BLaER1 (cell line): ENCODE measurements around the gene KMT5C.

Experiments used
- H3K27ac ChIP-seq: shearing (Covaris generic); formaldehyde crosslinking; 2 replicates; pipeline ENCODE4 v1.8.1; 2022
- H3K27me3 ChIP-seq: shearing (Covaris generic); formaldehyde crosslinking; 2 replicates; pipeline ENCODE4 v1.8.1; 2022
- H3K36me3 ChIP-seq: shearing (Covaris generic); formaldehyde crosslinking; 2 replicates; pipeline ENCODE4 v1.8.1; 2022
- H3K4me1 ChIP-seq: shearing (Covaris generic); formaldehyde crosslinking; 2 replicates; pipeline ENCODE4 v1.8.1; 2022
- H3K4me2 ChIP-seq: shearing (Covaris generic); formaldehyde crosslinking; 2 replicates; pipeline ENCODE4 v1.8.1; 2022
- H3K4me3 ChIP-seq: shearing (Covaris generic); formaldehyde crosslinking; 2 replicates; pipeline ENCODE4 v1.8.1; 2022
- H3K9ac ChIP-seq: shearing (Covaris generic); formaldehyde crosslinking; 2 replicates; pipeline ENCODE4 v1.8.1; 2022
- H3K9me3 ChIP-seq: shearing (Covaris generic); formaldehyde crosslinking; 2 replicates; pipeline ENCODE4 v1.8.1; 2022
- H4K20me1 ChIP-seq: shearing (Covaris generic); formaldehyde crosslinking; 2 replicates; pipeline ENCODE4 v1.8.1; 2022
- Cebpa-rat ChIP-seq: shearing (Covaris generic); IDR thresholded peaks from 2 replicates; pipeline ENCODE4 v1.8.1; 2022

Gene KMT5C

DNA sequence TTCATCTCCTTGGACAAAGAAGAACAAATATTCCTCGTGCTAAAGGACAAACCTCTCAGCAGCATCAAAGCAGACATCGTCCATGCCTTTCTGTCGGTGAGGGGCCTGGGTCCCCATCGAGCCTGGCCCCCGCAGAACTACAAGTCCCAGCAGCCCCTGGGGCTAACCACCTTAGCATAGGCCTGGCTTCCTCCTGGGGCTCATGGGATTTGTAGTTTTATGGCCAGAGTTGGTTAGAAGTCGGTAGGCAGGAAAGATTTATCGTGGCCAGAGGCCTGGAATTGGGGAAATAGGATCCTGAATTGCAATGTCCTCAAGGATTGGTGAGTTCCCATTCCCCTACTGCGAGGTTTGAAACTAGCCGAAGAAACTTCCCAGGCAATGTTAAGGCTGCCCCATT, 34.2 kb upstream of the KMT5C start:
- no peak overlapping the region for H3K27ac ChIP-seq

DNA sequence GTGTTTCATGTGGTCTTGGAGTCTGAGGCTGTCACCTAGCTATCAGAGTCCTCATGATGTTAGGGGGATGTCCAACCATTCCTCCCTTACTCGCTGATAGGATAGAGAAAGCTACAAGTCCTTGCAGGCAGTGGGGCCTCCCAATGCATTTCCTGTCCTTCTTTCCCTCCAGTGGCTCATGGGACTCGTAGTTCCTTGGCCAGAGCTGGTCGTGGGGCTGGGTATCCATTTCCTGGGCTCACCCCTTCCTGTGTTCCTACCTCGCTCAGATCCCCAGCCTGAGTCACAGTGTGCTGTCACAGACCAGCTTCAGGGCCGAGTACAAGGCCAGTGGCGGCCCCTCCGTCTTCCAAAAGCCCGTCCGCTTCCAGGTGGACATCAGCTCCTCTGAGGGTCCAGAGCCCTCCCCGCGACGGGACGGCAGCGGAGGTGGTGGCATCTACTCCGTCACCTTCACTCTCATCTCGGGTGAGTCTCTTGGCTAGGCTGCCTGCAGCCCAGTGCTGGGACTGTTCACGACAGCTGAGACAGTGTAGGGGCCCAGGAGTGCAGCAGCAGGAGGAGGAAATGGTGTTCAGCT, 33.6 kb upstream of the KMT5C start:
- no peaks in the 10 kb centered on the region for H3K27me3 ChIP-seq
- TF ChIP-seq Cebpa-rat: no peak
- no peak overlapping the region for H3K4me3 ChIP-seq
- H3K27ac ChIP-seq: no peak overlapping the region
- H3K4me2 ChIP-seq: no peak overlapping the region
- no peaks in the 10 kb centered on the region for H4K20me1 ChIP-seq
- peaks cover 41% of the 10 kb centered on the region for H3K4me1 ChIP-seq
- no peak overlapping the region for H3K9ac ChIP-seq
- no peaks in the 10 kb centered on the region for H3K9me3 ChIP-seq
- peaks cover 65% of the 10 kb centered on the region for H3K36me3 ChIP-seq

More for the DNA sequence above, 34.2 kb upstream of the KMT5C start:
- Histone ChIP-seq H3K4me2 (no peak overlapping the region), H3K9ac (no peak overlapping the region), H3K36me3 (peaks cover 65% of the 10 kb centered on the region), H3K9me3 (no peaks in the 10 kb centered on the region), H4K20me1 (no peaks in the 10 kb centered on the region), H3K4me1 (peaks cover 39% of the 10 kb centered on the region), H3K27me3 (no peaks in the 10 kb centered on the region), H3K4me3 (no peak overlapping the region)
- no peak for TF ChIP-seq Cebpa-rat

DNA sequence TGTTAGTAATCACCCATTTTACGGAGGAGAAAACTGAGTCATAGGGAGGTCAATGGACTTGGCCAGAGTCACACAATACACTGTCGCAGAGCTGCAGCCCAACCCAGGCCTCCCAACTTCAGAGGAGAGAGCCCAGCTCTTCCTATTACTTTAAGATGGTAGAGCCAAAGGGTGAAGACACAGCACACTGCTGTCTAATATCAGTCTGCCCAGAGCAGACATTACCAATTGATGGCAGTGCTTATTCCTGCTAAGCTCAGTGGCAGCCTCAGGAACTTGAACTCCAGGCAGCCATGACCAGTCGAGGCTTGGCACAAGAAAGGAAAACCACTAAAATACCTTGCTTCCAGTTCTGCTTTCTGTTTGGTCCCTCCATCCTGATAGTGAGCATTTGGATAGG, 33.0 kb upstream of the KMT5C start:
- Histone ChIP-seq H3K27me3 (no peaks in the 10 kb centered on the region), H3K9ac (no peak overlapping the region), H3K4me3 (no peak overlapping the region), H3K4me2 (no peak overlapping the region), H3K27ac (no peak overlapping the region), H4K20me1 (no peaks in the 10 kb centered on the region), H3K36me3 (peaks cover 70% of the 10 kb centered on the region), H3K9me3 (no peaks in the 10 kb centered on the region), H3K4me1 (peaks cover 35% of the 10 kb centered on the region)
- TF ChIP-seq Cebpa-rat: no peak

DNA sequence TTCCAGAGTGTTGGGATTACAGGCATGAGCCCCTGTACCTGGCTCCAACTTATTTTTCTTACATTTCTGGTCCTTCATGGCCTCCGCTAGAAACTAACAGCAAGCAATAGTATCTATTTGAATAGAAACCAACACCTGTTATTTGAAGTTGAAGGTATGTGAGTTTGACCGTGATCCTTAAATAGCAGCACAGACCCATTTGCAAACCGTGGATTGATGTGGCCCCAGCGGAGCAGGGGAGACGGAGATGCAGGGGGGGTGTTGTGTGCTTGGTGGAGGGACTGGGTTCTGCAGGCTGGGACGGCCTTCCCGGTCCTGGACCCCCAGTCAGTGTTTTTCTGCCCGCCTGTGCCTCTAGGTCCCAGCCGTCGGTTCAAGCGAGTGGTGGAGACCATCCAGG, 31.4 kb upstream of the KMT5C start:
- Histone ChIP-seq H3K4me1 (peaks cover 25% of the 10 kb centered on the region), H3K4me2 (no peak overlapping the region), H3K27ac (no peak overlapping the region), H3K36me3 (peaks cover 70% of the 10 kb centered on the region), H3K9ac (no peak overlapping the region), H4K20me1 (no peaks in the 10 kb centered on the region), H3K9me3 (no peaks in the 10 kb centered on the region), H3K27me3 (no peaks in the 10 kb centered on the region), H3K4me3 (no peak overlapping the region)
- no peak for TF ChIP-seq Cebpa-rat

DNA sequence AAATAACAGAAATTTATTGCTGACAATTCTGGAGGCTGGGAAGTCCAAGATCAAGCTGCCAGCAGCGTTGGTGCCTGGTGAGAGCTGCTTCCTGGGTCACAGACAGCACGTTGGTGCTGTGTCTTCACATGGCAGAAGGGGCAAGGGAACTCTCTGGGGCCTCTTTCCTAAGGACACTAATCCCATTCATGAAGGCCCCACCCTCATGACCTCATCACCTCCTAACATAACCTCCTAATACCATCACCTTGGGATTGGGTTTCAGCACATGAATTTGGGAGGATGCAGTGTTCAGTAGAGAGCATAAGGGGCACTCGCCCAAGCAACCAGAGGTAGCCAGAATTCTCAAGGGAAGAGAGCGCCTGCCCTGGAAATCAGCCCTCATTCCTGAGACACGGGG, 30.2 kb upstream of the KMT5C start:
- Histone ChIP-seq H3K36me3 (peaks cover 59% of the 10 kb centered on the region), H3K4me1 (peaks cover 25% of the 10 kb centered on the region), H3K27me3 (no peaks in the 10 kb centered on the region), H3K27ac (no peak overlapping the region), H3K4me3 (no peak overlapping the region), H3K4me2 (peak overlapping the region; percentile 27), H3K9me3 (no peaks in the 10 kb centered on the region), H3K9ac (no peak overlapping the region), H4K20me1 (no peaks in the 10 kb centered on the region)
- TF ChIP-seq Cebpa-rat: no peak

DNA sequence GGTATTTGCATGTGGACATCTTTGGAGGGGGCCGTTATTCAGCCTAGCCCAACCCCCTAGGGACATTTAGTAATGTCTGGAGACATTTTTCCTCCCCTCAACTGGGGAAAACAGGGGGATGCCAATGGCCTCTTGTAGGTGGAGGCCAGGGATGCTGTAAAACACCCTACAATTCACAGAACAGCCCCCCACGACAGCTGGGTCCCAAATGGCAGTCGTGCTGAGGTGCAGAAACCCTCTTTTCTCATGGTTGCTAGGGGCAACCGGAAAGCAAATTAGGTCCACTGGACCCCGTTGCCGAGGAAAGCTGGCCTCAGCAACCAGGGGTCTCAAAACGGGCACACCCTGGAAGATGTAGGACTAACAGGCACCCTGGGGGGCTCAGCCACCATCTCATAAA, 29.2 kb upstream of the KMT5C start:
- Histone ChIP-seq H3K4me1 (peaks cover 21% of the 10 kb centered on the region), H3K27ac (no peak overlapping the region), H3K36me3 (peaks cover 50% of the 10 kb centered on the region), H3K9ac (no peak overlapping the region), H3K27me3 (no peaks in the 10 kb centered on the region), H3K4me3 (no peak overlapping the region), H3K9me3 (no peaks in the 10 kb centered on the region), H4K20me1 (no peaks in the 10 kb centered on the region), H3K4me2 (peak overlapping the region; percentile 27)
- no peak for TF ChIP-seq Cebpa-rat

DNA sequence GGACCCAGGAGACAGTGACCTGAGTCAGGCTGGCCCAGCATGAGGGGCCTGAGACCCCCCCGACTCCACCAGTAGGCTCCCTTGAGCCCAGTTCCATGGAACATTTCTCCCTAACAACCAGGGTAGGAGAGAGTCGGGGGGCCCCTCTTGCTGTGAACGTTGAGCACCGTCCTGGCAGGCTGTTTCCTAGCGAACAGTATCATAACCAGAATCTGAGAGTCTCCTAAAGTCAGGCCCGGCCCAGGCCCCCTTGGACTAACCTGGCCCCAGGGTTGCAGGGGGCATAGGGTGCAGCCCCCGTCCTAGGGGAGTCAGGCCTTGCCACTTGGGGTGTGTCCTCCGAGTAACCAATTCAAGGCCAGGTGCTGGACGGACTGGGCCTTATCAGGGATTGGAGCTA, 28.3 kb upstream of the KMT5C start:
- Histone ChIP-seq H3K4me1 (peaks cover 15% of the 10 kb centered on the region), H3K9ac (no peak overlapping the region), H3K9me3 (no peaks in the 10 kb centered on the region), H3K4me2 (no peak overlapping the region), H4K20me1 (no peaks in the 10 kb centered on the region), H3K36me3 (peaks cover 42% of the 10 kb centered on the region), H3K27ac (no peak overlapping the region), H3K4me3 (no peak overlapping the region), H3K27me3 (no peaks in the 10 kb centered on the region)
- TF ChIP-seq Cebpa-rat: no peak

DNA sequence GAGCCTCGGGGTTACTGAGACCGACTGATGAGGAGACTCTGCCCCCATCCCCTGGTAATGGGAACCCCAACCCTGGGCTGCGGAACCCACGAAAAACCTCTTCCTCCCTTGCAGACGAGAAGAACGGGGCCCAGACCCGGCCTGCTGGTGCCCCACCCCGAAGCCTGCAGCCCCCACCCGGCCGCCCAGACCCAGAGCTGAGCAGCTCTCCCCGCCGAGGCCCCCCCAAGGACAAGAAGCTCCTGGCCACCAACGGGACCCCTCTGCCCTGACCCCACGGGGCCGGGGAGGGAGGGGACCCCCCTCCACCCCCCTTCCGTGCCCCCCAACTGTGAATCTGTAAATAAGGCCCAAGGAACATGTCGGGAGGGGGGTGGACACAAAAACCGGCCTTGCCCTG, 27.9 kb upstream of the KMT5C start:
- H3K9me3 ChIP-seq: no peaks in the 10 kb centered on the region
- H3K4me3 ChIP-seq: no peak overlapping the region
- no peaks in the 10 kb centered on the region for H4K20me1 ChIP-seq
- peaks cover 15% of the 10 kb centered on the region for H3K4me1 ChIP-seq
- H3K4me2 ChIP-seq: no peak overlapping the region
- H3K9ac ChIP-seq: no peak overlapping the region
- no peak overlapping the region for H3K27ac ChIP-seq
- no peak for TF ChIP-seq Cebpa-rat
- H3K36me3 ChIP-seq: peaks cover 38% of the 10 kb centered on the region
- no peaks in the 10 kb centered on the region for H3K27me3 ChIP-seq

DNA sequence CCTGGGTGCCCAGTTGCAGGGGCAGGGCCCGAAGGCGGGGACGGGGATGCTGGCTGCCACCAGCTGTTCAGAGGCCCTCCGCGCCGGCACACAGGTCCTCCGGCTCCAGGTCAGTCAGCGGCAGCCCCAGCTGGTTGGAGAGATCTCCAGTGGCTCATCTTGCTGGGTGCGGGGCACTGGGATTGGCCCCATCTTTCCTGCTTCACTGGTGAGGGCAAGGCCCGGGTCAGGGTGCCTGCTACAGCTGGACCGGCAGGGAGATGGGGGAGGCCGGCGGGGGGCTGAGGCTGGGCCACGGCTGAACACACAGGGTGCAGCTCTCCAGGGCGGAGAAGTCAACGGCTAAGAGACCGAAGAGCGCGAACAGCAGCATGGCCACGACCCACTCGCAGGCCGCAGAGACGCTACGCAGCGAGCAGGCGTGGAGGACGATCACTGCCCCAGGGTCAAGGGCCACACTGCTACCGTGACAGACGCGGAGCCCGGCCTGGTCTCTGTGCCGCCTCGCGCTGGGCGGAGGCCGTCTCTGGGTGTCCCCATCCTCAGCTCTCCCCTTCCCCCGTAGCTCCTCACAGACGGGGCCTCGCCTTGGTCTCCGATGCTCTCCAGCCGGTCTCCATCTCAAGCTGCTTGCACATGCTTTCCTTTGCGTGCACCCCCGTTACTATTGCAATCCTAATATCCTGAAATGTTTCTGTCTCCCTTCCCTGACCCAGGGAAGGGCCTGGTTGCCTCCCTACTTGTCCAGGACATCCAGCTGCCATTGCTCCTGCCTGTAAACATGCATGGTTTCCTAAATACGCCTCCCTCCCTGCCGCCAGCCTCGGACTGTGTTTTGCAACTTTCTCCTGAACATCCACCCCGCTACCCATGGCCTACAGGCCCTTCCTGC, 26.8 kb upstream of the KMT5C start:
- no peak overlapping the region for H3K4me3 ChIP-seq
- H3K27ac ChIP-seq: no peak overlapping the region
- TF ChIP-seq Cebpa-rat: no peak
- no peak overlapping the region for H3K4me2 ChIP-seq
- H3K9ac ChIP-seq: no peak overlapping the region
- peaks cover 15% of the 10 kb centered on the region for H3K4me1 ChIP-seq
- no peaks in the 10 kb centered on the region for H3K9me3 ChIP-seq
- no peaks in the 10 kb centered on the region for H3K27me3 ChIP-seq
- peaks cover 32% of the 10 kb centered on the region for H3K36me3 ChIP-seq
- H4K20me1 ChIP-seq: no peaks in the 10 kb centered on the region

DNA sequence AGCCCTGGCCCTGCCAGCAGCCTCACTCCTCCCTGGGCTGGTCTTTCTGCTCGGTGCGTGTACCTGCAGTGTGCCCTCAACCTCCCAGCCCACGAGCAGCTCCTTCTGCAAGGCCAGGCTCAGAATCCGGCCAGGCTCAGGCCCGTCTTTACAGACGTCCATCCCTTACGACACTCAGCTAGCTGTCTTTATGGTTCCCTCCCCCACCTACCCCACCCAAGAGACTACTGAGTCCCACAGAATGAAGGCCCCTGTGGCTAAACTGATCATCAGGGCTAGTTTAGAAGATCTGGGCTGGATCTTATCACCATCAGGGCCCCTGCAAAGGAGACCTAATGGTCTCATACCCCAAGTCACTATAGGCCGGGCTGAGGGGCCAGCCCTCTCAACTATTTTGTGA, 25.3 kb upstream of the KMT5C start:
- H3K27me3 ChIP-seq: no peaks in the 10 kb centered on the region
- TF ChIP-seq Cebpa-rat: no peak
- no peak overlapping the region for H3K4me3 ChIP-seq
- H4K20me1 ChIP-seq: no peaks in the 10 kb centered on the region
- H3K9me3 ChIP-seq: no peaks in the 10 kb centered on the region
- peaks cover 13% of the 10 kb centered on the region for H3K4me1 ChIP-seq
- no peak overlapping the region for H3K27ac ChIP-seq
- no peak overlapping the region for H3K9ac ChIP-seq
- H3K36me3 ChIP-seq: peaks cover 19% of the 10 kb centered on the region
- H3K4me2 ChIP-seq: no peak overlapping the region
